Measurements from ENCODE around the gene OR51M1.
"Not testable (repeated sequence)": the region's sequence is repeated elsewhere in the genome, so short reads cannot be mapped to it uniquely, and the experiment has no call there.

OR51M1 gene

GRCh38 chr11:5383576-5383975 is at the start of gene OR51M1:
Gene OR51M1, plus strand, starts transcription at chr11:5383812. Its CDS starts 5,587 bp downstream, at chr11:5389399.
- DNase-seq (ENCODE audit: low spot score), result no peak

GRCh38 chr11:5335170-5335569 is 48.4 kb upstream of the OR51M1 start:
- no peak for DNase-seq (ENCODE audit: low spot score)

GRCh38 chr11:5336331-5336730 is 47.3 kb upstream of the OR51M1 start:
- DNase-seq (ENCODE audit: low spot score), result no peak

GRCh38 chr11:5337253-5337652 is 46.4 kb upstream of the OR51M1 start:
- DNase-seq (ENCODE audit: low spot score), result not testable (repeated sequence)

GRCh38 chr11:5339771-5340322 is 43.8 kb upstream of the OR51M1 start:
- DNase-seq (ENCODE audit: low spot score), result no peak

- no peak for DNase-seq (ENCODE audit: low spot score)
These were observed 39.9 kb upstream of the OR51M1 start, which contains the start of gene OR51B5 for GRCh38 chr11:5343474-5344335. Gene OR51B5, minus strand, starts transcription at chr11:5343524. Its CDS starts 0 bp downstream, at chr11:5343524.

GRCh38 chr11:5345831-5346230 is 37.8 kb upstream of the OR51M1 start:
- DNase-seq (ENCODE audit: low spot score), result no peak

GRCh38 chr11:5348551-5349194 is 34.9 kb upstream of the OR51M1 start:
- DNase-seq (ENCODE audit: low spot score), result no peak

GRCh38 chr11:5349550-5349949 is 34.1 kb upstream of the OR51M1 start:
- DNase-seq (ENCODE audit: low spot score), result no peak

GRCh38 chr11:5351208-5351607 is 32.4 kb upstream of the OR51M1 start, which contains the start of gene OR51B6:
Gene OR51B6, plus strand, starts transcription at chr11:5351508. Its CDS starts 0 bp downstream, at chr11:5351508.
- no peak for DNase-seq (ENCODE audit: low spot score)

- not testable (repeated sequence) for DNase-seq (ENCODE audit: low spot score)
These were observed 27.6 kb upstream of the OR51M1 start for GRCh38 chr11:5356031-5356430.

- DNase-seq (ENCODE audit: low spot score), result no peak
These were observed 21.5 kb upstream of the OR51M1 start for GRCh38 chr11:5362017-5362625.

GRCh38 chr11:5363679-5364078 is 19.9 kb upstream of the OR51M1 start:
- no peak for DNase-seq (ENCODE audit: low spot score)

GRCh38 chr11:5364214-5364613 is 19.4 kb upstream of the OR51M1 start:
- no peak for DNase-seq (ENCODE audit: low spot score)

GRCh38 chr11:5366365-5366764 is 17.2 kb upstream of the OR51M1 start:
- not testable (repeated sequence) for DNase-seq (ENCODE audit: low spot score)

- DNase-seq (ENCODE audit: low spot score), result no peak
These were observed 16.8 kb upstream of the OR51M1 start for GRCh38 chr11:5366856-5367255.

- no peak for DNase-seq (ENCODE audit: low spot score)
These were observed 16.1 kb upstream of the OR51M1 start for GRCh38 chr11:5367448-5368074.

- no peak for DNase-seq (ENCODE audit: low spot score)
These were observed 15.0 kb upstream of the OR51M1 start for GRCh38 chr11:5368502-5369043.

- DNase-seq (ENCODE audit: low spot score), result no peak
These were observed 13.8 kb upstream of the OR51M1 start for GRCh38 chr11:5369789-5370188.

GRCh38 chr11:5380740-5381342 is 2.8 kb upstream of the OR51M1 start:
- DNase-seq (ENCODE audit: low spot score), result peak; percentile 10

- DNase-seq (ENCODE audit: low spot score), result no peak
These were observed 723 bp downstream of the OR51M1 start for GRCh38 chr11:5384335-5384734.
